HepG2 (cell line): ENCODE data around the gene COX10. TPM values are rescaled to one million over a fixed set of nuclear protein-coding genes. Genes with fewer than 3 reads are reported as not detected.
A peak's percentile ranks its signal among the peaks of the same experiment; 100 is the strongest.

ENCODE experiments used
- ATAC-seq: fragments of 200-7000 bp; cut with Tn5 transposase; 3 replicates; pipeline ENCODE4 v1.9.1; 2020; ENCODE audit warnings: mild to moderate bottlenecking, moderate library complexity
- BruUV-seq: library from RNA; stranded (reverse); fragments of 400-500 nt; replicated peaks from 2 replicates; lab custom pipeline; 2021; lab: Mats Ljungman, UMichigan
- CTCF ChIA-PET: fragments of 300-600 bp; formaldehyde crosslinking; extraction: SDS; loops from one replicate; lab custom pipeline; 2021; ENCODE audit warnings: low total read pairs, inconsistent platforms, low intra/inter-chr PET ratio; lab: Yijun Ruan, JAX
- POLR2A ChIA-PET: fragments of 350-600 bp; sonication (Branson Sonifier 250); formaldehyde crosslinking; loops from one replicate; lab custom pipeline; 2020; ENCODE audit warnings: antibody characterized with exemption, inconsistent platforms; lab: Yijun Ruan, JAX
- DNase-seq: peaks from one replicate; pipeline ENCODE4 v3.0.0-alpha.2; 2015; ENCODE audit warnings: low spot score
- FAIRE-seq: peaks from 3 replicates; lab custom pipeline; 2011; peaks lifted over from hg19 to GRCh38; lab: Jason Lieb, UNC
- H2AFZ ChIP-seq: one replicate; pipeline ENCODE4 v1.6.1; 2011; ENCODE audit warnings: low read length, inconsistent platforms
- H3K27ac ChIP-seq: fragments of 300-600 bp; 3 replicates; pipeline ENCODE4 v1.8.0; 2011; ENCODE audit warnings: mixed run types, mild to moderate bottlenecking, mixed read lengths, low read length, inconsistent platforms; ENCODE audit not compliant: insufficient read depth; ENCODE audit errors: extremely low read length
- H3K27me3 ChIP-seq, 2 experiments: fragments of 200-600 bp in 1 of 2; 2 replicates in 1 of 2; 3 replicates in 1 of 2; pipeline versions ENCODE4 v1.6.0 to v1.8.0; 2011; ENCODE audit warnings: low read length in 2 of 2, mild to moderate bottlenecking in 2 of 2, moderate library complexity in 2 of 2, inconsistent platforms in 1 of 2; ENCODE audit not compliant: insufficient read depth in 2 of 2, control insufficient read depth in 1 of 2
- H3K36me3 ChIP-seq, 2 experiments: fragments of 200-600 bp in 1 of 2; replicated peaks in 1 of 2; 2 replicates in 1 of 2; 3 replicates in 1 of 2; pipeline versions ENCODE4 v1.5.1 to v1.8.0; 2011; ENCODE audit warnings: low read length in 2 of 2, inconsistent platforms in 1 of 2; ENCODE audit not compliant: insufficient read depth in 2 of 2, control insufficient read depth in 1 of 2
- H3K4me1 ChIP-seq: 2 replicates; pipeline ENCODE4 v1.5.1; 2012; ENCODE audit warnings: low read length, inconsistent platforms; ENCODE audit not compliant: insufficient read depth
- H3K4me2 ChIP-seq: 2 replicates; pipeline ENCODE4 v1.6.0; 2011; ENCODE audit warnings: low read depth, low read length, inconsistent platforms
- H3K4me3 ChIP-seq, 3 experiments: fragments of 200-600 bp in 1 of 3; sonication (generic), shearing (Covaris generic) in 1 of 3; replicated peaks in 1 of 3; 2 replicates each; pipeline ENCODE4 v1.5.1; 2011 to 2016; ENCODE audit warnings: low read length in 3 of 3, inconsistent platforms in 2 of 3, low read depth in 2 of 3, mild to moderate bottlenecking in 2 of 3, control low read depth in 1 of 3, mixed read lengths in 1 of 3; ENCODE audit not compliant: insufficient read depth in 1 of 3
- H3K79me2 ChIP-seq: one replicate; pipeline ENCODE4 v1.6.1; 2011; ENCODE audit warnings: low read length, inconsistent platforms; ENCODE audit not compliant: insufficient read depth
- H3K9ac ChIP-seq: 2 replicates; pipeline ENCODE4 v1.6.0; 2011; ENCODE audit warnings: mild to moderate bottlenecking, low read depth, low read length, inconsistent platforms; ENCODE audit not compliant: insufficient read depth
- H3K9me3 ChIP-seq: 2 replicates; pipeline ENCODE4 v1.5.1; 2012; ENCODE audit warnings: mild to moderate bottlenecking, low read length
- H4K20me1 ChIP-seq: 2 replicates; pipeline ENCODE4 v1.6.0; 2011; ENCODE audit warnings: inconsistent platforms, mild to moderate bottlenecking, low read length, moderate library complexity; ENCODE audit not compliant: insufficient read depth
- AGO1 ChIP-seq: fragments of 200-400 bp; formaldehyde crosslinking; IDR thresholded peaks from 2 replicates; pipeline ENCODE4 v1.6.1; 2017; ENCODE audit warnings: mild to moderate bottlenecking, low read depth, low read length, moderate library complexity; ENCODE audit not compliant: poor library complexity, severe bottlenecking
- AGO2 ChIP-seq: fragments of 200-400 bp; formaldehyde crosslinking; optimal IDR thresholded peaks from 2 replicates; pipeline ENCODE3; 2017; ENCODE audit warnings: mild to moderate bottlenecking, low read depth, low read length, moderate library complexity
- CBFB ChIP-seq: sonication (generic); formaldehyde crosslinking; IDR thresholded peaks from 2 replicates; pipeline ENCODE4 v1.4.0; 2020; ENCODE audit warnings: missing genetic modification reagents
- HDAC6 ChIP-seq: fragments of 200-600 bp; sonication (generic); IDR thresholded peaks from 2 replicates; pipeline ENCODE4 v1.7.0; 2017; ENCODE audit warnings: mild to moderate bottlenecking, antibody characterized with exemption, low read length, low read depth
- HHEX ChIP-seq: IDR thresholded peaks from 2 replicates; pipeline ENCODE4 v1.6.1; 2016; ENCODE audit warnings: control low read depth
- POLR2AphosphoS2 ChIP-seq: IDR thresholded peaks from 2 replicates; pipeline ENCODE4 v1.6.1; 2011; ENCODE audit warnings: low read depth, low read length, improper control_type of control experiment
- SOX13 ChIP-seq, 3 experiments: fragments of 450-650 bp in 1 of 3; sonication (generic) in 1 of 3; formaldehyde crosslinking in 1 of 3; IDR thresholded peaks in 2 of 3; conservative IDR thresholded peaks in 1 of 3; 2 replicates each; pipeline versions ENCODE4 v1.5.0 to v1.6.1; 2016 to 2020; ENCODE audit warnings: antibody characterized with exemption in 1 of 3, mild to moderate bottlenecking in 1 of 3, missing compliant biosample characterization in 1 of 3, missing genetic modification reagents in 1 of 3, moderate library complexity in 1 of 3
- SOX5 ChIP-seq: IDR thresholded peaks from 2 replicates; pipeline ENCODE4 v1.6.1; 2016; ENCODE audit warnings: borderline replicate concordance
- ZNF121 ChIP-seq: sonication (generic); formaldehyde crosslinking; IDR thresholded peaks from 2 replicates; pipeline ENCODE4 v1.5.0; 2020; ENCODE audit warnings: mild to moderate bottlenecking, missing genetic modification reagents
- ZNF292 ChIP-seq: sonication (generic); formaldehyde crosslinking; IDR thresholded peaks from 2 replicates; pipeline ENCODE4 v1.8.1; 2022; ENCODE audit warnings: mild to moderate bottlenecking, low read depth, missing genetic modification reagents, borderline replicate concordance
- ZNF75D ChIP-seq: sonication (generic); formaldehyde crosslinking; IDR thresholded peaks from 2 replicates; pipeline ENCODE4 v1.8.1; 2023; ENCODE audit warnings: missing genetic modification reagents, mild to moderate bottlenecking, borderline replicate concordance
- WGBS: methylation state at CpG from one replicate; pipeline ENCODE4 v1.1.6; 2017; ENCODE audit warnings: low lambda C conversion rate; 5-methylcytosine and 5-hydroxymethylcytosine counted together
- in situ Hi-C: cut with HindIII; loops from 2 replicates; pipeline ENCODE4 v1.10.0; 2017; ENCODE audit warnings: low pct_unique_long_range_greater_than_20kb; ENCODE audit not compliant: extremely low pct_ligation_motif_present
- intact Hi-C: fragments of 100-400 bp; cut with micrococcal nuclease; formaldehyde crosslinking; loops from one replicate; pipeline ENCODE4 v1.10.0; 2022; ENCODE audit not compliant: unreplicated experiment
- polyA plus RNA-seq, 8 experiments: library from polyadenylated mRNA; depleted of rRNA in 3 of 8; stranded (reverse) in 7 of 8; unstranded in 1 of 8; fragments of >200 nt; fragmentation: Illumina TruSeq in 4 of 8; extraction: Trizol in 4 of 8; gene quantifications; 2 replicates each; pipeline versions ENCODE4 v1.2.1 to v1.2.3, GENCODE V29; 2011 to 2016; ENCODE audit warnings: low read depth in 4 of 8, missing spikeins in 1 of 8, mixed read lengths in 1 of 8; ENCODE audit not compliant: insufficient read depth in 1 of 8
- total RNA-seq, 5 experiments: library from RNA; depleted of rRNA; stranded (reverse); fragments of >200 nt; fragmentation: Illumina TruSeq; extraction: Trizol; gene quantifications; 2 replicates each; pipeline ENCODE4 v1.2.3, GENCODE V29; 2016; ENCODE audit warnings: low read depth in 1 of 5
- TF ChIP-seq, protein P1 (sequence below): IDR thresholded peaks from 2 replicates; pipeline ENCODE4 v1.6.1; 2016; ENCODE audit warnings: low read depth, control low read depth
- TF ChIP-seq, protein P2 (sequence below): sonication (generic); formaldehyde crosslinking; IDR thresholded peaks from 2 replicates; pipeline ENCODE4 v1.4.0; 2020; ENCODE audit warnings: missing genetic modification reagents, borderline replicate concordance

COX10 gene
- total and polyA plus RNA-seq, 2 of the 13 experiments (the other 11 are each of a cell fraction or from before 2014, with no cell fraction given), result 13.9 to 20.1 TPM

DNA sequence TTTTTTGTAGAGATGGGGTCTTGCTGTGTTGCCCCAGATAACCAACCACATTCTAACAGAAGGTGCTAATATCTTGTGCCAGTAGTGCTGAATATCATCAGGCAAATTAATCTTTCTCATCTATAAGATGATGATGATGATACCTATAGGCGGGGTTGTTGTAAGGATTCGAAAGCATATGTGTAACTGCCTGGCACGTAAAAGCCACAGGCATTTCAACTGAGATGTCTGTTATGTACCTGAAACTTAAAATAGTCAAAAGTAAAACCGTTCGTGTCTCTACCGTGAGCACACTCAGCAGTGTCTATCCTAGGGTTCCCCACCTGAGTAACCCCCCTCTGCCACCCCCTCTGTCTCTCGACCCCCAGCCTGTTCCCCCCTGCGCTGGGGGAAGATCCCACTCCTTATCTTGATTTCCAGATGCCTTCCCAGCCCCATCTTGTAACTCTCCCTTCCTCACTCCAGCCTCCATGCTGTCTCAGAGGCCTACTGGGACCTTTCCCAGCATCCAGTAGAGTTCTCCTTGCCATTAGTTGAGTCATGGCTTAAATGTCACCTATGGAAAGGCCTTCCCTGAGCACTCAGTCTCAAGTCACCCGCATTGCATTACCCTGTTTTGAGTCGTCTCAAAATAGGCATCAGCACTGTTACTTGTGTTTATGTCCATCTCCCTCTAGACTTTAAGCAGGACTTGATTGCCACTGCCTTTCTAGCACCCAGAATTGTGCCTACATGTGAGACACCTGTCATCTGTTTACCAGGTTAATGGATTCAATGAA is 133.3 kb downstream of the COX10 start:
- Histone ChIP-seq H3K27ac (no peak overlapping the region), H3K36me3 (peaks cover 5 to 20% of the 10 kb centered on the region in 2 experiments), H3K4me2 (no peak overlapping the region), H3K9me3 (no peaks in the 10 kb centered on the region), H2AFZ (no peak overlapping the region), H4K20me1 (no peaks in the 10 kb centered on the region), H3K4me1 (no peaks in the 10 kb centered on the region), H3K79me2 (no peaks in the 10 kb centered on the region), H3K9ac (no peak overlapping the region), H3K27me3 (no peaks in the 10 kb centered on the region), H3K4me3 (no peak overlapping the region)
- 94% methylated on average over 10 of the region's 10 CpGs for WGBS
- ATAC-seq, result no peak
- no TSS peak for BruUV-seq
- no peak for FAIRE-seq
- in situ Hi-C loops, result no loop called here
- intact Hi-C loops, result loop anchor here (10.0 kb wide), 1 partner anchor 72 kb away; no protein-coding TSS in a partner anchor
- DNase-seq, result no peak
- ChIA-PET POLR2A (no interaction called here), CTCF (no interaction called here)
- TF ChIP-seq SOX5 (CRISPR knock-in tag), result no peak
- TF ChIP-seq ZNF121 (CRISPR knock-in tag), result peak; percentile 31; the same call in 1 of the 2 replicates

DNA sequence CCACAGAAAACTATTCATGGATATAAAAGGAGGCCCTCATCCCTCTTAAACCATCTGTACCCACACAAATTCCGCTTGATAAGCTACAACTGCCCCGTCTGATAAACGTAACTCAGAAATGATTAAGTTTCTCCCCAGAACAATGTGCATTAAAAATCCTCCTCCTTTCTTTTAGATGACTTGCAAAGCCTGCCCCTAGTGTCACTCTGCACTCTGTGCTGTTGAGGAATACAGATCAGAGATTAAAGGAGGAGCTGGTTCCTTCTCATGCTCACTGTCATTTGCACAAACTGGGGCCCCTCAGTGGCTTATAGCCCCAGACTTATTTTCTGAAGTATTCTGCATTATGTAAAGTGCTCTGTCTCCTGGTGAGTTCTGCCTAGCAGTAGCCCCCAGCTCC is 134.1 kb downstream of the COX10 start:
- no peaks in the 10 kb centered on the region for H3K27me3 ChIP-seq
- no peak overlapping the region for H3K4me2 ChIP-seq
- no TSS peak for BruUV-seq
- intact Hi-C loops (loop anchor here (10.0 kb wide), 1 partner anchor 71 kb away; no protein-coding TSS in a partner anchor), in situ Hi-C loops (no loop called here)
- no peak overlapping the region for H2AFZ ChIP-seq
- no peak for FAIRE-seq
- H3K4me3 ChIP-seq, result no peak overlapping the region
- ChIA-PET CTCF (no interaction called here), POLR2A (no interaction called here)
- peaks cover 3 to 22% of the 10 kb centered on the region in 2 experiments for H3K36me3 ChIP-seq
- H3K9ac ChIP-seq, result no peak overlapping the region
- WGBS, result 94% methylated on average over 3 of the region's 3 CpGs
- H3K9me3 ChIP-seq, result no peaks in the 10 kb centered on the region
- no peak for DNase-seq
- no peaks in the 10 kb centered on the region for H4K20me1 ChIP-seq
- H3K27ac ChIP-seq, result no peak overlapping the region
- no peak; the same call in 2 of the 3 replicates for ATAC-seq
- no peaks in the 10 kb centered on the region for H3K79me2 ChIP-seq
- H3K4me1 ChIP-seq, result peaks cover 4% of the 10 kb centered on the region; the same call in 1 of the 2 replicates
- TF ChIP-seq, protein P1, sequence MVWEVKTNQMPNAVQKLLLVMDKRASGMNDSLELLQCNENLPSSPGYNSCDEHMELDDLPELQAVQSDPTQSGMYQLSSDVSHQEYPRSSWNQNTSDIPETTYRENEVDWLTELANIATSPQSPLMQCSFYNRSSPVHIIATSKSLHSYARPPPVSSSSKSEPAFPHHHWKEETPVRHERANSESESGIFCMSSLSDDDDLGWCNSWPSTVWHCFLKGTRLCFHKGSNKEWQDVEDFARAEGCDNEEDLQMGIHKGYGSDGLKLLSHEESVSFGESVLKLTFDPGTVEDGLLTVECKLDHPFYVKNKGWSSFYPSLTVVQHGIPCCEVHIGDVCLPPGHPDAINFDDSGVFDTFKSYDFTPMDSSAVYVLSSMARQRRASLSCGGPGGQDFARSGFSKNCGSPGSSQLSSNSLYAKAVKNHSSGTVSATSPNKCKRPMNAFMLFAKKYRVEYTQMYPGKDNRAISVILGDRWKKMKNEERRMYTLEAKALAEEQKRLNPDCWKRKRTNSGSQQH (CRISPR knock-in tag), result no peak
- TF ChIP-seq SOX13 (IDR thresholded peaks at IDR 0.05), result no peak
- no peak for TF ChIP-seq SOX13 (CRISPR knock-in tag; conservative IDR thresholded peaks at IDR 0.05 in 1 of 2, IDR thresholded peaks at IDR 0.05 in 1 of 2)
- TF ChIP-seq HHEX (CRISPR knock-in tag), result no peak
- no peak for TF ChIP-seq AGO1
- no peak for TF ChIP-seq ZNF292 (CRISPR knock-in tag)
- no peak for TF ChIP-seq ZNF75D (CRISPR knock-in tag)
- no peak for TF ChIP-seq POLR2AphosphoS2
- TF ChIP-seq, protein P2, sequence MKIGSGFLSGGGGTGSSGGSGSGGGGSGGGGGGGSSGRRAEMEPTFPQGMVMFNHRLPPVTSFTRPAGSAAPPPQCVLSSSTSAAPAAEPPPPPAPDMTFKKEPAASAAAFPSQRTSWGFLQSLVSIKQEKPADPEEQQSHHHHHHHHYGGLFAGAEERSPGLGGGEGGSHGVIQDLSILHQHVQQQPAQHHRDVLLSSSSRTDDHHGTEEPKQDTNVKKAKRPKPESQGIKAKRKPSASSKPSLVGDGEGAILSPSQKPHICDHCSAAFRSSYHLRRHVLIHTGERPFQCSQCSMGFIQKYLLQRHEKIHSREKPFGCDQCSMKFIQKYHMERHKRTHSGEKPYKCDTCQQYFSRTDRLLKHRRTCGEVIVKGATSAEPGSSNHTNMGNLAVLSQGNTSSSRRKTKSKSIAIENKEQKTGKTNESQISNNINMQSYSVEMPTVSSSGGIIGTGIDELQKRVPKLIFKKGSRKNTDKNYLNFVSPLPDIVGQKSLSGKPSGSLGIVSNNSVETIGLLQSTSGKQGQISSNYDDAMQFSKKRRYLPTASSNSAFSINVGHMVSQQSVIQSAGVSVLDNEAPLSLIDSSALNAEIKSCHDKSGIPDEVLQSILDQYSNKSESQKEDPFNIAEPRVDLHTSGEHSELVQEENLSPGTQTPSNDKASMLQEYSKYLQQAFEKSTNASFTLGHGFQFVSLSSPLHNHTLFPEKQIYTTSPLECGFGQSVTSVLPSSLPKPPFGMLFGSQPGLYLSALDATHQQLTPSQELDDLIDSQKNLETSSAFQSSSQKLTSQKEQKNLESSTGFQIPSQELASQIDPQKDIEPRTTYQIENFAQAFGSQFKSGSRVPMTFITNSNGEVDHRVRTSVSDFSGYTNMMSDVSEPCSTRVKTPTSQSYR (CRISPR knock-in tag), result no peak
- no peak for TF ChIP-seq CBFB (CRISPR knock-in tag)
- no peak for TF ChIP-seq HDAC6
- TF ChIP-seq AGO2, result no peak
